ENCODE data around the gene ARHGEF26.
"Not testable (repeated sequence)": the region's sequence is repeated elsewhere in the genome, so short reads cannot be mapped to it uniquely, and the experiment has no call there.

Gene ARHGEF26, protein sequence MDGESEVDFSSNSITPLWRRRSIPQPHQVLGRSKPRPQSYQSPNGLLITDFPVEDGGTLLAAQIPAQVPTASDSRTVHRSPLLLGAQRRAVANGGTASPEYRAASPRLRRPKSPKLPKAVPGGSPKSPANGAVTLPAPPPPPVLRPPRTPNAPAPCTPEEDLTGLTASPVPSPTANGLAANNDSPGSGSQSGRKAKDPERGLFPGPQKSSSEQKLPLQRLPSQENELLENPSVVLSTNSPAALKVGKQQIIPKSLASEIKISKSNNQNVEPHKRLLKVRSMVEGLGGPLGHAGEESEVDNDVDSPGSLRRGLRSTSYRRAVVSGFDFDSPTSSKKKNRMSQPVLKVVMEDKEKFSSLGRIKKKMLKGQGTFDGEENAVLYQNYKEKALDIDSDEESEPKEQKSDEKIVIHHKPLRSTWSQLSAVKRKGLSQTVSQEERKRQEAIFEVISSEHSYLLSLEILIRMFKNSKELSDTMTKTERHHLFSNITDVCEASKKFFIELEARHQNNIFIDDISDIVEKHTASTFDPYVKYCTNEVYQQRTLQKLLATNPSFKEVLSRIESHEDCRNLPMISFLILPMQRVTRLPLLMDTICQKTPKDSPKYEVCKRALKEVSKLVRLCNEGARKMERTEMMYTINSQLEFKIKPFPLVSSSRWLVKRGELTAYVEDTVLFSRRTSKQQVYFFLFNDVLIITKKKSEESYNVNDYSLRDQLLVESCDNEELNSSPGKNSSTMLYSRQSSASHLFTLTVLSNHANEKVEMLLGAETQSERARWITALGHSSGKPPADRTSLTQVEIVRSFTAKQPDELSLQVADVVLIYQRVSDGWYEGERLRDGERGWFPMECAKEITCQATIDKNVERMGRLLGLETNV

DNA sequence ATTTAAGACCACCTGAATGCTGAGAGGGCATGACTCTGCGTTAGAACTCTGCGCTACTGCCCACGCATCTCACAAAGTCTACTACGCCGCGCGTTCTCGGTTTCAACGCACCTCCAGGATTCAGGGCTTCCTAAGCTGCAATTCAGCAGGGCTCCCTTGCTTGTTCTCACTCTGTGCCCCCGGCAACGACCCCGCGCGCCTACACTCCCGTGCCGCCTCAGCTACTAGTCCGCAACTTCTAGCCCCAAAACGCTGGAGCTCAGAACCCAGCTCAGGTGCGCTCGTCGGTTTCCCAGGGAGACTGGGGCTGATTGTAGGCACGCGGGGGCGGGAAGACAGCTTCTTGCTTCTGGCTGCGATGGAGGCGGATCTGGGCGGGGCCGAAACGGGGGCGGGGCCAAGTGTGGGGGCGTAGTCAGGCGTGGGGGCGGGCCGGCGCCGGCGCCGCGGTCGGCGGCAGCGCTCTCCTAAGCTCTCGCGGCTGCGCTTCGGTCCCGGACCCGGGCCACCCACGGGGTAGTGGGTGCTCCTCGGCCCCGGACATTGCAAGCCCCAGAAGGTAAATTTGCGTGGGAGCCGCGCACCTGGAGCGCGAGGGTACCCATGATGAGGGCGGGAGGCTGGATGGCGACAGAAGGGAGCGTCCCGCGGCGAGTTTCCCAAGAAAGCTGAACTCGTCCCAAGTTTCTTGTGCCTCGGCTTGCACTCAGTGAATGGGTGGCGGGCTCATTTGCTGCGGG is at the start of gene ARHGEF26:
TSS of gene ARHGEF26 (plus strand) at position 430 of the 740 bp plus-strand sequence. CDS start 603 bp downstream, outside the sequence.
- DNase-seq, result peak in 55 of 56 donors; percentile 15 to 92 (median 71)

DNA sequence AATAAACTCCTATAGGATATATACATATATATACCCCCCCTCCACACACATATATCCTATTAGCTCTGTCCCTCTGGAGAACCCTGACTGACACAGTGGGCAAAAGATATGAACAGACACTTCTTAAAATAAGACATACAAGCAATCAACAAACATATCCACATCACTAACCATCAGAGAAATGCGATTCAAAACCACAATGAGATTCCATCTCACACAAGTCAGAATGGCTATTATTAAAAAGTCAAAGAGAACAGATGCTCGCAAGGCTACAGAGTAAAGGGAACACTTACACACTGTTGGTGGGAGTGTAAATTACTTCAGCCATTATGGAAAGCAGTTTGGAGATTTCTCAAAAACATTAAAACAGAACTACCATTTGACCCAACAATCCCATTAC is 46.2 kb upstream of the ARHGEF26 start:
- DNase-seq, result no peak

DNA sequence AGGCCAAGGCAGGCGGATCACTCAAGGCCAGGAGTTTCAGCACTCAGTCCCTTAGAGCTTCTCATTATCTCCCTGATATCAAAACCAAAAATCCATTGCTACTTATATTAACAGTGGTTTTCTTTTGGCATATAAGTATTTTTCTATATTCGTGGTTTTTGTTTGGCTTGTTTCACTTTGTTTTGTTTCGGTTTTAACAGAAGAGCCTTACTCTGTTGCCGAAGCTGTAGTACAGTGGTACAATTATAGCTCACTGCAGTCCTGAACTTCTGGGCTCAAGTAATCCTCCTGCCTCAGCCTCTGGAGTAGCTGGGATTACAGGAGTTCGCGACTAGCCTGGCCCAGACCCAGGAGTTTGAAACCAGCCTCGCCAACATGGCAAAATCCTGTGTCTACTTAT is 42.5 kb upstream of the ARHGEF26 start:
- DNase-seq, result no peak

DNA sequence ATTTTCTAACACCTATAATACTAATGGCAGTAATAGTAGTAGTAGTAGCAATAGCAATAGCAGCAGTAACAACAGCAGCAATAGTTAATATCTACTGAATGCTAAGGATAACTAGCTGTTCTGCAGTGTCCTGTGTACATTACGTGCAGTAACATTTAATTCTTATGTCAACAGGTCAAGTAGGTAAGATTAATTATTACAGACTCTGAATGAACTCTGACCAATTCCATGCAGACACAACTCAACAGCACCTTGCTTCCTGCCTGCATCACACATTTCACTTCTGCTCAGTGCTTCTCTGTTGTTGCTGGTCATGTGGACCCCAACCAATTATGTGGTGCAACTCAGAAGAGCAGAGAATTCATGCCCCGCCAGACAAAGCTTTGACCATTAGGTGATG is 39.9 kb upstream of the ARHGEF26 start:
- DNase-seq, result no peak

DNA sequence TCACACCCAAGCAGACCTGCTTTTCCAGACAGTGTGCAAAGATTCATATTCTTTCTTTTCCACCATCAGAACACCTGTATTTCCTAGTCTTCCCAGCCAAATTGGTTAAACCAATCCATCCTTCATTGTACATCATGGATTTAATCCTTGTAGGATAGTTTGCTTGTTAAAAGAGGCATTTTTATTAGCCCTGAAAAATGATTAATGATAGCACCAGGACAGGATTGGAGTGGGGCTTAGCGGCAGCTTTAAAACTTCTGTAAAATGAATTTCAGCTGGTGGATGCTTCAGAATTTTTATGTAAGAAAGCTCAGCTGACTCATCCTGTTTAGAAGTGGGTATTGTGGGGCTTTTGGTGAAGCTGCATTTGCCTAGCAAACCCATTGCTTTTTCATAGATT is 36.1 kb upstream of the ARHGEF26 start:
- no peak for DNase-seq

DNA sequence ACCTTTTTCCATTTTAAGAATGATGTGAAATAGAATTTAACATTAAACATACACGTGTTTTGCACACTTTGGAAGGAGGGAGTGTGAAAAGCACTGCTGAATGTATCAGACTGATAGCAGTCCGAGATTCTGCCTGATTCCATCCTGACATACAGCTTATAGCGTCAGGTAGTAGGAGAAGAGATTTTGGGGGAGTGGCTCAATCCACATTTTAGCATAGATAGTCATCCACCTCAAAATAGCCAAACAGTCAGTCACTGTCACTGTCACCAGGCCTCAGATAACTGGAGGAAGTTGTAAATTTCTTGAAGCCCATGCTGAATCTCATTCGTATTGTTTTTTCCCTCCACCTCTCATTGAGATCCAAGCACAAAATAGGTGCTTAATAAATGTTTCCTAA is 35.4 kb upstream of the ARHGEF26 start:
- DNase-seq, result no peak

DNA sequence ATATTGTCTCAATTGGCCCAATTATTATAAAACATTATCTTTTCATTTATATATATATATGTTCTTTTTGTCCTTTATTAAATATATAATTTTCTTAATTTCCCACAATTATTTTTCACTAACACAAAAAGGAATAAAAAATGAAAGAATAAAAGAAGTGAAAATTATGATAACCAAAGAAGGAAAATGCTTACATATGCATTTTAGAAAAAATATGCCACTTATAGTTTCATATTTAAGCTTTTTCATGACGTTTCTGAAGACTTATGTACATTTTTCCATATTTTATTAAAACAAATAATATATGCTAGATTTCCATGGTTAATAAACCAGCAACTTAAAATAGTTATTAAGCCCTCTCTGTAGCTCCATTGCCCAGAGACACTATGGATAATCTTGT is 34.9 kb upstream of the ARHGEF26 start:
- DNase-seq, result no peak

DNA sequence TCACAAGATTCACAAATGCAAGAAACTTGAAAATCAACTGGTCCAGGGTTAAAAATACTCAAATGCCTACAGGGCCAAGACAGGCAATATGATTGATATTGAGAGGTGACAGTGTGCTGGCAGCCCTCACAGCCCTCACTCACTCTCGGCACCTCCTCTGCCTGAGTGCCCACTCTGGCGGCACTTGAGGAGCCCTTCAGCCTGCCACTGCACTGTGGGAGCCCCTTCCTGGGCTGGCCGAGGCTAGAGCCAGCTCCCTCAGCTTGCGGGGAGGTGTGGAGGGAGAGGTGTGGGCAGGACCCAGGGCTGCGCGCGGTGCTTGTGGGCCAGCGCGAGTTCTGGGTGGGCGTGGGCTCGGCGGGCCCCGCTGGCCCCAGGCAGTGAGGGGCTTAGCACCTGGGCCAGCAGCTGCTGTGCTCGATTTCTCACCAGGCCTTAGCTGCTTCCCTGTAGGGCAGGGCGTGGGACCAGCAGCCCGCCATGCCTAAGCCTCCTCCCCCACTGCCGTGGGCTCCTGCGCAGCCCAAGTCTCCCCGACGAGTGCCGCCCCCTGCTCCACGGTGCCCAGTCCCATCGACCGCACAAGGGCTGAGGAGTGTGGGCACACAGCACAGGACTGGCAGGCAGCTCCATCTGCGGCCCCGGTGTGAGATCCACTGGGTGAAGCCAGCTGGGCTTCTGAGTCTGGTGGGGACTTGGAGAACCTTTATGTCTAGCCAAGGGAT is 33.3 kb upstream of the ARHGEF26 start:
- not testable (repeated sequence) for DNase-seq

DNA sequence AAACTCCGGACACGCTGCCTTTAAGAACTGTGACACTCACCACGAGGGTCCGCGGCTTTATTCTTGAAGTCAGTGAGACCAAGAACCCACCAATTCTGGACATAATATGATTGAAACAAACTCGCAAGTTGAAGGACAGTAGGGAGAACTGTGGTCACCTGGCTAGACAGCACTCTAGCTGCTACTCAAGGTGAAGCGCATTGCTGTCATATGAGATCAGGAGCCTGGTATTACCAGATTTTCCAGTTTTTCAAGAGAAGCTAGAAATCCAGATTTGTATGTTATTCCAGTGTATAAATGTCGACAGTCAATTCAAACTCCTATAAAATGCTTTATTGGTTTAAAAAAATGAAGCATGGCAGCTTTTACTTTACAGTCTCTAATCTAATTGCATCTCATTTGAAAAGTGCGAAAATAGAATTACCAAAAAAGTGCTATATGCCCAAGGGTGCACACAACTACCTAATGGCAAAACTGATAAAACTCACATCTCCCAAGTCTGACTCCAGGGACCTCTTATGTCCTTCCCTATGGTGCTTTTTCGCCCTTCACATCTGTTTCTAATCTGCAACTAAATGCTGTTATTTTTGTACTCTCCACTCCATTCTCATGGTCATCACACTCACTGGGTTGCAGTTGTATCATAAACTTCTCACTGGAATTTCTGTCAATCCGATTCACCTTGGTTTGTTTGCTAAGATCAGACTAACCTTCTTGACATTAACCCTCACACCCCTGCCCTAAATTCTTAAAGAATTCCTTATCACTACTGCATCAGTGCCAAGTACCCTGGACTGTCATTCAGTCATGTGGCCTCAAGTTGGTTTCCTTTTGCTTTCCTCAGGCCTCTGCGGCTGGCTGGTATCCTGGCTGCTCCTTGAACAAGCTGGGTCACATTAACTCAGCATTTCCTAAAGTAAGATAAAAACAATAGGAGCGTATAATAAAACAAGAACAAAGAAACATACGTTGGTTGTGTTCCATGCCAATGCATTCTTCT is 31.5 kb upstream of the ARHGEF26 start:
- no peak for DNase-seq

DNA sequence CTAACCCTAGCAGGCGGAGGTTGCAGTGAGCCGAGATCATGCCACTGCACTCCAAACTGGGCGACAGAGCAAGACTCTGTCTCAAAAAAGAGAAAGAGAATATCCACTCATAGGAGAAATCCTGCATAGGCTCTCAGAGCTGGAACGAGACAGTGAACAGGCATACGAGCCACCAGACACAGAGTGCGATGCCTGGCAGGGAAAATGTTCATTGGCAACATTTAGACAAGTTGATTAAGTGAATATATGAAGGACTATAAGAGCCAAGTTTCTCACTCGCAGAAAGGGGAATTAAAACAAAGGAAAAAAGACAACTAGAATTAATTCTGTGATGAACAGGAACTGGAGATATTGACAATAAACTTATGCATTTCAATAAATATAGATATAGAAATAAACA is 27.1 kb upstream of the ARHGEF26 start:
- no peak for DNase-seq

DNA sequence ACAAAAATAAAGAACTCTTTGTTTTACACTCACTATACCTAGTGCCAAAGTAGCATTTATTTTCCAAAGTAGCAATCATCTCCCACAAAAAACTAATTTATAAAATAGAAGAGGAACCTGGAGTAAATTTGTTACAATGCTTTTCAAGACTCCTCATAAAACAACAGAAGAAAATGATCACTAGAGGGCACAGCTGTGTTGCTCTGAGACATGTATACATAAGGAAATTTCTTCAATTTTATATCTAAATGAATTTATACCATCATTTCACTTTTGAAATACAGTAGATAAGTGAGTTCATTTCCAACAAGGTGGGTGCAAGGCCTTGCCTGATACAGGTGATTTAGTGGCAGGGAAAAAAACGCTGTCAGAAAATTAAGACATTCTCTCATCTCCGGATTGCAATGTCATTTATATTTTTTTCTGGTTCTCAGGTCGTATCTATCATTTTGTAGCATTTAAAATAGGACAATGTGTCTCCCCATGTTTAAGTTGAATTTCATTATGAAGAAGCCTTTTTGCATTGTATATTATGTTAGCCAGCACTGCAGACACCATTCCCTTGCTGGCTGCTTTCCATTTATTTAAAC is 25.3 kb upstream of the ARHGEF26 start:
- DNase-seq, result no peak

DNA sequence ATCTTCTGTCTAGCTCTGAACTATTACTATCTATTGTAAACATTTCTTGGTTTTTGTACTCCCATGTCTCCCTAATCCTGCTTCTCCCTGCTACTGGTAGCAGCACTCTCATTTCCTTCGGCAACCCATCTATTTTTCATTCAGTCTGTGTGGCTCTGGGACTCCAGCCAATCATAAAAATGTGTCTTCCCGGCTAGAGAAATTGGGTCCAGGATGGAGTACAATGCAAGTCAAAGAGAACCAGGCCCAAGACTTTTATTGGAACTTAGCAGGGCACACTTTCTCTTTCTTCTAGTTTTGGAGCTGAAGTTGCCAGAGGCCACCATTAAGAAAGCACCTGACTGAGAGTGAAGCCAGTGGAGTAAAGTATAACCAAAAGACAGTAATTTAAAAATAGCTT is 22.8 kb upstream of the ARHGEF26 start:
- peak in 7 of 56 donors; percentile 3 to 31 (median 15) for DNase-seq

DNA sequence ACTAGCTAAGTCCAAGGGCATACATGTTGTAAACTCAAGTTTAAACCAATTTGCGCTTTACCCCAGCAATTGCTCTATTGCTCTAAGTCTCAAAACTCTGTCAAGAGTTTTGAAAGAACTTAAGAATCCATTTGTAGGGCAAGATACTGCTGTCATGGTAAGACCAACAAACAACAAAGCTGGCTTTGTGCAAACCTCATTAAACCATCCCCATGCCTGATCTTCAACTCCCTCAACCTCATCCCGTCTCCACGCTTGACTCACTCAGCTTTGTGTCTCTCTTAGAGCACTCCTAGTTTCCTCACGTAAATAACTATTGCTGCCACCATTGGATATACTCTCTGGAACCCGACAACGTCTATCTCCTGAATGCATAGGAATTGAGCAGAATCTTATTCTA is 20.6 kb upstream of the ARHGEF26 start:
- DNase-seq, result no peak

DNA sequence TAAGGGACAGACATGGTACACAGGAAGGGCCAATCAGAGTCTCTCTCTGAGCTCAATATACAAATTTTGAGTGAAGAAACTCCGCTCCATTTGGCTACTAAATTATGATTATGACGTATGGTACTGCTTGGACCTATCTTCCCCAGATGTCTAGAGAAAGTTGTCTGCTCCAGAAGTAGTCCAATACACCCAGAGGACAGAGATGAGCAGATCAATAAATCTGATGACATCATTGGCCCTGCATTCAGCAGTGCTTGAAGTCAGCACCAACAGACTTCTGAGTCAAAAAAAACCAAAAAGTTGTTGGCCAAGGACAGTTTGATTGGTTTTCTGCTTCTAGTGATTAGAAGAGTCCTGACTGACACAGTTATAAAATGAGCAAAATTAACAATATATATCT is 19.9 kb upstream of the ARHGEF26 start:
- no peak for DNase-seq

DNA sequence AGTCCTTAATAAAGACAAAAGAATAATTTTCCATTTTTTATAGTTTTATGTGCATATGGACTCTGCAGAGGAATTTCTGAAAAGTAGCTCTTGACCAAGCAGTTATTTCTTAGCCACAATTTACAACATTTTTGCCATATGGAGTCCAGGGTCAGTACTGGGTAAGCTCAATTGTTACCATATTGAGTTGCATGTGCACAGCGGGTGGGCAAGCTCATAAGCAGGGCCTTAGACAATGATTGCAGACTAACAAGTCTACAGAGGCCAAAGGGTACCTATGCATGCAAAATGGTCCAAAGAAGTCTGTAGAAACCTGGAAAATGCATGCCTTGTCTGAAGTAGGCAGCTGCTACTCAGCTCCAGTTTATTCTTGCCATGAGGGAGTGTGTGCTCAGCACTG is 19.0 kb upstream of the ARHGEF26 start:
- no peak for DNase-seq

DNA sequence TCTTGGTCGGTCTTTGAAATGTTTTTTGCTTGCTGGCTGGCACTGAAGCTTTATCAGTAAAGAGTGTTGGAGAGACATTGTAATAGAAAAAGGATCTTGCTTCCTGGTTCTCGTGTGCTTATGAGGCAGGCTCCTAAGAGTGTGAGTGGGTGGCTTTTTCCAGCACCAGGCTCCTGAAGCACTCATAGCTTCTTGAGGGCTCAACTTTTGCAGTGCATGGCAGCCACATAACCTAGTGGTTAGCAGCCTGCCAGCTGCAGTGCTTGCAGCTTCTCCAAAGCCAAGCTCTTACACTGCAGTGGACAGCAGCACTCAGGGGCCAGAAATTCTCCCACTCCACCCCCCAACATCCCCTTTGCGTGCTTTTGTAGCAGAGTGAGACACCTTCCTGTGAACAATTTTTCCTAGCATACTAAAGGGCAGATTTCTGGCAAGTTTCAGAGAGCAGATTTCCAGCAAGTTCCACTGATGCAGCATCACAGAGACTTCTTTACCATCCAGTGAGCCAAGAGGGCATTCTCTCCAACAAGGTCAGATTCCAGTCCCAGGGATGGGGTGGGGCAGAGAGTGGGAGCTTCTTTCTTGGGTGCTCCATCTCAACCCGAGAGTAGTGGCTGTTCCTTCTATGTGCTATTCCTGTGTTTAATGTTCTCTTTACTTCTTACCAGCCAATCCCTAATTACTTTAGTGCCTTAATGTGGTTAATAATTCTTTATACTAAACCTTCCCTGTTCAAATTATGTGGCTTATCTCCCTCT is 15.8 kb upstream of the ARHGEF26 start:
- peak in 23 of 56 donors; percentile 11 to 70 (median 30) for DNase-seq

DNA sequence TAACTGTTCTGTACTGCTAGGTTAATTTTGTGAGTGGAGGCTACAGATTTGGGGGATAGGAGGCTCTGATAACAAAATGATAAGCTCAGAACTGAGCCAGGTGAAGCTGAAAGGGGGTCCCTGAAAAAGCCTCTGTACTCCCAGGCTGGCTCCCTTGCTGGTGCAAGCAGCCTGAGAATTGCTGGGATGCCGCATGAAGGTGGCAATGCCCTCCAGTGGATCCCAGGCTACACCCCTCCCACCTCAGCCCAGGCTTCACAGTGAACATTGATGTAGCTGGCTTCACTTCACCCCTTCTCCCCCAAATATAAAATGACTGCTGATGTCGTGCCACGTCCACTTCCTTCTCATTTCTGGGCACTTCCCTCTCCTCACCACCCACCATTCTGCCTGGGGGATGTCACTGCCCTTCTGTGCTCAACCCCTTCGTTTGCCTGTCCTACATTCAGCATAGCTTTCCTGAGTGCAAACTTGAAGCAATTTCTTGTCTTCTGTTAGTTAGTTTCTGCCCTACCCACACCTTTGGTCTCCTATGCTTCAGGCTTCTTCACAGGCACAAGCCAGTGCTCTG is 9.7 kb upstream of the ARHGEF26 start:
- DNase-seq, result no peak
